PC-3 (cell line): Measurements from ENCODE around the gene SP3.

Experiments
- EZH2 ChIP-seq: fragments of 300-600 bp; sonication (generic); IDR thresholded peaks from one replicate; pipeline ENCODE4 v1.6.1; 2017; ENCODE audit warnings: antibody characterized with exemption, mild to moderate bottlenecking, low read length; ENCODE audit not compliant: unreplicated experiment
- TF ChIP-seq, protein P1 (sequence below): fragments of 300-600 bp; sonication (generic); conservative IDR thresholded peaks from 2 replicates; pipeline ENCODE4 v1.5.1; 2017; ENCODE audit warnings: antibody characterized with exemption, low read depth, mild to moderate bottlenecking, low read length

DNA sequence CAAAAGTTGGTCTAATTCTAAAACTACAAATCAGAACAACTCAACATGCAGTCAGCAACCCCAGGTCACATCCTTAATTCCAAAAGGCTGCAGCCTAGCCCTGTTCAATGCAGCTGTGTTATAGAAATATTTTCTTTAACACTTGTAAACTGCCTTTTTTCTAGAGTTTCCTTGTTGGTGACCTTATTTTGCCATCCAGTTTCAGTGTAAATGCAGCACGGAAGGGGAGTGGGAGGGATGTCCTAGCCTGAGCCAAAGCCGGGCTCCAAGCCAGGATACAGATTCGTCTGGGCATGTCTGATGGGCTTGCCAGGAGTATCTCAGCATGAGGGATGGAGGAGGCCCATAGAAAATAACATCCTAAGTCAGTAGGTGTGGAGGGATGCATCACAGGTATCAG lies 17.7 kb upstream of the SP3 start:
- TF ChIP-seq, protein P1, sequence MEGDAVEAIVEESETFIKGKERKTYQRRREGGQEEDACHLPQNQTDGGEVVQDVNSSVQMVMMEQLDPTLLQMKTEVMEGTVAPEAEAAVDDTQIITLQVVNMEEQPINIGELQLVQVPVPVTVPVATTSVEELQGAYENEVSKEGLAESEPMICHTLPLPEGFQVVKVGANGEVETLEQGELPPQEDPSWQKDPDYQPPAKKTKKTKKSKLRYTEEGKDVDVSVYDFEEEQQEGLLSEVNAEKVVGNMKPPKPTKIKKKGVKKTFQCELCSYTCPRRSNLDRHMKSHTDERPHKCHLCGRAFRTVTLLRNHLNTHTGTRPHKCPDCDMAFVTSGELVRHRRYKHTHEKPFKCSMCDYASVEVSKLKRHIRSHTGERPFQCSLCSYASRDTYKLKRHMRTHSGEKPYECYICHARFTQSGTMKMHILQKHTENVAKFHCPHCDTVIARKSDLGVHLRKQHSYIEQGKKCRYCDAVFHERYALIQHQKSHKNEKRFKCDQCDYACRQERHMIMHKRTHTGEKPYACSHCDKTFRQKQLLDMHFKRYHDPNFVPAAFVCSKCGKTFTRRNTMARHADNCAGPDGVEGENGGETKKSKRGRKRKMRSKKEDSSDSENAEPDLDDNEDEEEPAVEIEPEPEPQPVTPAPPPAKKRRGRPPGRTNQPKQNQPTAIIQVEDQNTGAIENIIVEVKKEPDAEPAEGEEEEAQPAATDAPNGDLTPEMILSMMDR = no peak
- no peak for TF ChIP-seq EZH2
